Activated CD4-positive, alpha-beta memory T cell treated with anti-CD3 and anti-CD28 coated beads, Interleukin-2, amount 10 ng/mL, durations not matched to agents 7 days and 5 days (primary cell): ENCODE measurements around the gene TJP2. TPM values are rescaled to one million over a fixed set of nuclear protein-coding genes. Genes with fewer than 3 reads are reported as not detected.
"Not testable (repeated sequence)": the region's sequence is repeated elsewhere in the genome, so short reads cannot be mapped to it uniquely, and the experiment has no call there.

ENCODE experiments used
- CTCF ChIA-PET: fragments of 350-600 bp; sonication (Branson Sonifier 250); formaldehyde crosslinking; loops from one replicate; lab custom pipeline; 2021; ENCODE audit warnings: antibody characterized with exemption, inconsistent platforms; lab: Charles Lee
- POLR2A ChIA-PET: fragments of 350-600 bp; sonication (Branson Sonifier 250); formaldehyde crosslinking; loops from one replicate; lab custom pipeline; 2021; ENCODE audit warnings: antibody characterized with exemption; lab: Charles Lee
- DNase-seq: peaks from one replicate; pipeline ENCODE4 v3.0.0-alpha.2; 2020
- H3K27ac Mint-ChIP-seq: one replicate; pipeline ENCODE4 v1.8.0; 2021; ENCODE audit warnings: mild to moderate bottlenecking, mixed read lengths
- H3K27me3 Mint-ChIP-seq: one replicate; pipeline ENCODE4 v1.8.0; 2021; ENCODE audit warnings: mixed read lengths
- H3K36me3 Mint-ChIP-seq: one replicate; pipeline ENCODE4 v1.8.0; 2021; ENCODE audit warnings: low read depth, mixed read lengths
- H3K4me1 Mint-ChIP-seq: one replicate; pipeline ENCODE4 v1.8.0; 2021; ENCODE audit warnings: mixed read lengths
- H3K4me3 Mint-ChIP-seq: one replicate; pipeline ENCODE4 v1.8.0; 2021; ENCODE audit warnings: mild to moderate bottlenecking, mixed read lengths
- H3K9me3 Mint-ChIP-seq: one replicate; pipeline ENCODE4 v1.8.0; 2021; ENCODE audit warnings: mixed read lengths
- total RNA-seq, 2 experiments: library from RNA; stranded (reverse); gene quantifications; one replicate each; pipeline ENCODE4 v1.2.3, GENCODE V29; 2021

TJP2 gene
- total RNA-seq, 2 experiments from 2014 or later, result 37.2 to 37.9 TPM

GRCh38 chr9:69279084-69279731 lies 105.1 kb downstream of the TJP2 start:
- H3K27me3 Mint-ChIP-seq, result peaks cover 16% of the 10 kb centered on the region
- ChIA-PET POLR2A (no interaction called here), CTCF (no interaction called here)
- peaks cover 2% of the 10 kb centered on the region for H3K4me1 Mint-ChIP-seq
- H3K9me3 Mint-ChIP-seq, result peaks cover 28% of the 10 kb centered on the region
- H3K27ac Mint-ChIP-seq, result no peak overlapping the region
- no peak for DNase-seq
- no peaks in the 10 kb centered on the region for H3K36me3 Mint-ChIP-seq
- no peak overlapping the region for H3K4me3 Mint-ChIP-seq

DNA sequence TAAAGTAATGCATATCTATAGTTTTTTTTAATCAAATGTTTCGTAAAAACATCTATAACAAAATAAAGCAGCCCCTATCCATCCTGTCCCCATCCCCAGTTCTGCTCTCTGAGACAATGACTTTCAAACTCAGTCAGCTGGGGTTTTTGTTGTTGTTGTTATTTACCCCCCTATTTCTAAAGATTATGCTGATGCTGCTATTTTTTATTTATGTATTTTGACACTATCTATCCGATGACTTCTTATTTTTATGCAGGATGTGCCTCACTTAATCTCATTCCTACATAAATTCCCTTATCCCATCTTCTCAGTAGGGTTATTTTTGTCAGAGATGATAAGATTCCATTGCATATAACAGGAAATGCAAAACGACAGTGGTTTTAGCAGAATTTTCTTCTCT lies 105.7 kb downstream of the TJP2 start:
- POLR2A ChIA-PET, result no interaction called here
- H3K4me1 Mint-ChIP-seq, result peaks cover 2% of the 10 kb centered on the region
- no peak overlapping the region for H3K27ac Mint-ChIP-seq
- CTCF ChIA-PET, result no interaction called here
- peaks cover 28% of the 10 kb centered on the region for H3K9me3 Mint-ChIP-seq
- peaks cover 20% of the 10 kb centered on the region for H3K27me3 Mint-ChIP-seq
- H3K36me3 Mint-ChIP-seq, result no peaks in the 10 kb centered on the region
- H3K4me3 Mint-ChIP-seq, result no peak overlapping the region
- no peak for DNase-seq

DNA sequence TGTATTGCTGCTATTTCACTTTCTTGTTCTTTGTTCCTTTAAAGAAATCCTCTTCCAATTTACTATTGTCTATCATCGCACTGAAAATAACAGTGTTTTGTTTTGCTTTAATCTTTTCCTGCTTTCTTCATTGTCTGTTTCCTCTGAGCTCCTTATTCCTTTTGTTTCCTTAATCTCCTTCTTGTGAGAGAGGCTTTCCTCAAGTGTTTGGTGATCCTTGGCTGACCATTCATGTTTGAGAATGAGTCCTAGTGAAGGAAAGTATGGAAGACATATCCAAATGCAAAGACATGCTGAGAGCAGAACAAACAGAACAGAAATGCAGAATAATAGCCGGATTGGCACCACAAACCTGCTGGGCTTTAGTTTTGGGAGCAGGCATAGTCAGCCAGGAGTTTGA lies 108.9 kb downstream of the TJP2 start:
- Mint-ChIP-seq H3K9me3 (peaks cover 14% of the 10 kb centered on the region), H3K4me3 (no peak overlapping the region)
- DNase-seq, result no peak

GRCh38 chr9:69292078-69292477 lies 118.0 kb downstream of the TJP2 start:
- no peaks in the 10 kb centered on the region for H3K36me3 Mint-ChIP-seq
- H3K27me3 Mint-ChIP-seq, result peaks cover 3% of the 10 kb centered on the region
- CTCF ChIA-PET, result no interaction called here
- POLR2A ChIA-PET, result no interaction called here
- no peak for DNase-seq
- no peaks in the 10 kb centered on the region for H3K9me3 Mint-ChIP-seq
- no peak overlapping the region for H3K27ac Mint-ChIP-seq
- H3K4me3 Mint-ChIP-seq, result no peak overlapping the region
- H3K4me1 Mint-ChIP-seq, result no peaks in the 10 kb centered on the region

More for the DNA sequence above, 108.9 kb downstream of the TJP2 start:
- peaks cover 33% of the 10 kb centered on the region for H3K27me3 Mint-ChIP-seq
- H3K27ac Mint-ChIP-seq, result no peak overlapping the region
- CTCF ChIA-PET, result no interaction called here
- POLR2A ChIA-PET, result no interaction called here
- no peaks in the 10 kb centered on the region for H3K36me3 Mint-ChIP-seq
- peaks cover 2% of the 10 kb centered on the region for H3K4me1 Mint-ChIP-seq

- H3K36me3 Mint-ChIP-seq, result no peaks in the 10 kb centered on the region
- ChIA-PET POLR2A (no interaction called here), CTCF (no interaction called here)
These were observed 119.1 kb downstream of the TJP2 start for GRCh38 chr9:69293156-69293555.

DNA sequence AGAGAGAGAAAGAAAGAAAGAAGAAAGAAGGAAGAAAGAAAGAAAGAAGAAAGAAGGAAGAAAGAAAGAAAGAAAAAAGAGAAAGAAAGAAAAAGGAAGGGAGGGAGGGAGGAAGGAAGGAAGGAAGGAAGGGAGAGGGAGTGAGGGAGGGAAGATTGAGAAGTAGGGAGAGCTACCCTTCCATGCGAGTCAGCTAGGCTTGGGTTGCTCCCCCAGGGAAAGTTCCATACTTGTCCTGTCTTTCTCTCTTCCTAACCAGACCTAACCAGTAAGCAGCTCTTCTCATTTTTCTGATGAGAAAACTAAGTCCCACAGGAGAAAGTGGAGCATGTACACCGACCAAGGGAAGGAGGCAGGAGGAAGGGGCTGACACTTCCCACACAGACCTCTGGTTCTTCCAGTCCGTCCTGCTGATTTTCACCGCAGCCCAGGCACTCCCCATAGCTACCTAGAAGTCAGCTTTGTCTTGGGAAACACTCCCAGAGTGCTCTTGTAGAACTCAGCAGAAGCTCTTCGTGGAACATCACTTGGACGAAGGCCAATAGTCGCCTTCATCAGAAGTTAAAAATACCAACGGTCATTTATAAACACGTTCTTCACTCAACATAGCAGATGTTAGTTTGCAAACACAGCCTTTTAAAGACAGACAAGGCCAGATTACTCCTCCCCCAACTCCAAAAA lies 121.9 kb downstream of the TJP2 start:
- H3K9me3 Mint-ChIP-seq, result no peaks in the 10 kb centered on the region
- H3K27ac Mint-ChIP-seq, result no peak overlapping the region
- no peaks in the 10 kb centered on the region for H3K4me1 Mint-ChIP-seq
- ChIA-PET POLR2A (no interaction called here), CTCF (no interaction called here)
- no peaks in the 10 kb centered on the region for H3K36me3 Mint-ChIP-seq
- no peak for DNase-seq
- peaks cover 10% of the 10 kb centered on the region for H3K27me3 Mint-ChIP-seq
- H3K4me3 Mint-ChIP-seq, result no peak overlapping the region

More at GRCh38 chr9:69293156-69293555, 119.1 kb downstream of the TJP2 start:
- H3K9me3 Mint-ChIP-seq, result no peaks in the 10 kb centered on the region
- H3K27me3 Mint-ChIP-seq, result peaks cover 5% of the 10 kb centered on the region
- no peak for DNase-seq
- no peaks in the 10 kb centered on the region for H3K4me1 Mint-ChIP-seq
- H3K4me3 Mint-ChIP-seq, result no peak overlapping the region
- no peak overlapping the region for H3K27ac Mint-ChIP-seq

DNA sequence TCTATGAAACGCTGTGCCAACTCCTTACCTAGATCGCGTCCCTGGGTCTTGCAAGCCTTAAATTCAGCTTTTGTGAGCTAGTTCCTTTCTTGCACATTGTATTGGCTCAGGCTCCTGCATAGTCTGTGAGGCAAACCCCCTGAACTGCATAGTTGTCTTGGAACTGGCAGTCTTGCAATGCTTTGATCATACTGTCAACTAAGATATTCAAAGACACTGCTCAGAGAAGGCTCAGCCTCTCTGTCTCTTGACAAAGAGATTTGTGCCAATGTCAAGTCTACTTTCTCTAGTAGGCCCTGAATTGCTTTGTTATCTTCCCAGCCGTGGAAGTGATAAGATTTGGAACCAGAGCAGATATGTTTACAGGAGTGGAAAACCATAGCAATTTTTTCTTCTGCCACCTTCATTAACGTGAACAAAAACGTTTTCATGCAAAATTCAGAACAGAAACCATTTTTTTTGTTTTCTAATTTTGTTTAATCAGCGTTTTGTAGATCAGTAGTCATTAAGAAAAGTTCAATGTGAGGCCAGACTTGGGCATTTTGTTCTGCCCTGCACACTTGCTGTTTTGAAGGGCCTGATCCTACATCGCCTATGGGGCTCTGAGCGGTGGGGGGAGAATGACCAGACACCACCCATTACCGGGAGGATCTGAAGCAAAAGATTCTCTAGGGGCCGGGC lies 123.4 kb downstream of the TJP2 start:
- POLR2A ChIA-PET, result no interaction called here
- CTCF ChIA-PET, result no interaction called here
- Mint-ChIP-seq H3K4me3 (no peak overlapping the region), H3K27me3 (peaks cover 14% of the 10 kb centered on the region), H3K27ac (no peak overlapping the region), H3K36me3 (no peaks in the 10 kb centered on the region), H3K4me1 (no peaks in the 10 kb centered on the region), H3K9me3 (no peaks in the 10 kb centered on the region)
- DNase-seq, result no peak

- ChIA-PET CTCF (no interaction called here), POLR2A (no interaction called here)
- H3K36me3 Mint-ChIP-seq, result no peaks in the 10 kb centered on the region
- no peak overlapping the region for H3K4me3 Mint-ChIP-seq
- H3K4me1 Mint-ChIP-seq, result no peaks in the 10 kb centered on the region
- DNase-seq, result no peak
- peaks cover 17% of the 10 kb centered on the region for H3K27me3 Mint-ChIP-seq
- no peaks in the 10 kb centered on the region for H3K9me3 Mint-ChIP-seq
- H3K27ac Mint-ChIP-seq, result no peak overlapping the region
These were observed 125.2 kb downstream of the TJP2 start for GRCh38 chr9:69299315-69299714.

GRCh38 chr9:69299826-69300225 lies 125.7 kb downstream of the TJP2 start:
- POLR2A ChIA-PET, result no interaction called here
- Mint-ChIP-seq H3K27me3 (peaks cover 16% of the 10 kb centered on the region), H3K9me3 (no peaks in the 10 kb centered on the region)

GRCh38 chr9:69303331-69303730 lies 129.3 kb downstream of the TJP2 start:
- ChIA-PET CTCF (no interaction called here), POLR2A (no interaction called here)
- no peak for DNase-seq
- no peaks in the 10 kb centered on the region for H3K36me3 Mint-ChIP-seq
- no peak overlapping the region for H3K27ac Mint-ChIP-seq
- no peak overlapping the region for H3K4me3 Mint-ChIP-seq
- no peaks in the 10 kb centered on the region for H3K4me1 Mint-ChIP-seq
- peaks cover 12% of the 10 kb centered on the region for H3K27me3 Mint-ChIP-seq
- H3K9me3 Mint-ChIP-seq, result no peaks in the 10 kb centered on the region

More at GRCh38 chr9:69299826-69300225, 125.7 kb downstream of the TJP2 start:
- no peak for DNase-seq
- H3K4me3 Mint-ChIP-seq, result no peak overlapping the region
- H3K27ac Mint-ChIP-seq, result no peak overlapping the region
- CTCF ChIA-PET, result no interaction called here
- H3K36me3 Mint-ChIP-seq, result no peaks in the 10 kb centered on the region
- no peaks in the 10 kb centered on the region for H3K4me1 Mint-ChIP-seq

DNA sequence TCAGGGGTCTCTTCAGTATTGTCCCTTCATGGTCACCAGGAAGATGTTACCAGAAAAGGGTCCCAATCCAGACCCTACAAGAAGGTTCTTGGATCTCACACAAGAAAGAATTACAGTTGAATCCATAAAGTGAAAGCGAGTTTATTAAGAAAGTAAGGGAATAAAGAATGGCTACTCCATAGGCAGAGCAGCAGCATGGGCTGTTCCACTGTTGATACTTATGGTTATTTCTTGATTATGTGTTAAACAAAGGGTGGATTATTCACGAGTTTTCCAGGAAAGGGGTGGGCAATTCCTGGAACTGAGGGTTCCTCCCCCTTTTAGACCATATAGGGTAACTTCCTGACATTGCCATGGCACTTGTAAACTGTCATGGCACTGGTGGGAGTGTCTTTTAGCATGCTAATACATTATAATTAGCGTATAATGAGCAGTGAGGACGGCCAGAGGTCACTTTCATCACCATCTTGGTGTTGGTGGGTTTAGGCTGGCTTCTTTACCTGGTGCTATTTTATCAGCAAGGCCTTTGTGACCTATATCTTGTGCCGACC lies 132.9 kb downstream of the TJP2 start:
- H3K36me3 Mint-ChIP-seq, H3K4me3 Mint-ChIP-seq, H3K27me3 Mint-ChIP-seq, DNase-seq, CTCF ChIA-PET, H3K27ac Mint-ChIP-seq, POLR2A ChIA-PET, H3K9me3 Mint-ChIP-seq, H3K4me1 Mint-ChIP-seq: not testable (repeated sequence)

GRCh38 chr9:69307446-69308205 lies 133.5 kb downstream of the TJP2 start:
- ChIA-PET CTCF (no interaction called here), POLR2A (no interaction called here)
- Mint-ChIP-seq H3K9me3 (peaks cover 3% of the 10 kb centered on the region), H3K4me1 (no peaks in the 10 kb centered on the region), H3K4me3 (no peak overlapping the region), H3K27me3 (peaks cover 6% of the 10 kb centered on the region), H3K36me3 (no peaks in the 10 kb centered on the region), H3K27ac (no peak overlapping the region)
- DNase-seq, result no peak
